Activated CD4-positive, alpha-beta T cell treated with anti-CD3 and anti-CD28 coated beads for 1 hour (primary cell): ENCODE results near the gene RAPGEF3.

Experiments used
- DNase-seq: peaks from one replicate; pipeline ENCODE4 v3.0.0-alpha.2; 2020

RAPGEF3 gene

GRCh38 chr12:47755655-47756562 lies 2.8 kb downstream of the RAPGEF3 start:
- DNase-seq, result no peak

DNA sequence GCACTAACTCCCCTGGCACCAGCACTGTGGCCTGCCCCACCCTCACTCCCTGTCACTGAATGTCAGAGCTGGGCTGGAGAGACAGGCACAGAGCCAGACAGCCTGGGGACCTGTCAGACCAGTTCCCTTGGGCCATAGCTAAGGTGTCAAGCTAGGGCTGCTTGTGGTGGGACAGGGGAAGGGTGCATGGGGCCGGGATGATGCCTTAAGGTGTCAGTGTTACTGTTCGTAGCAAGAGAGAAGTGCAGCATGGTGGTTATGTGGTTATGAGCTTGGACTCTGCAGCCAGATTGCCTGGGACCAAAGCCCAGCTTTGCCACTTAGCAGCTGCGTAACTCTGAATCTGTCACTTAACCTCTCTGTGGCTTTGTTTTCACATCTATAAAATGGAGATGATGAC lies 3.8 kb downstream of the RAPGEF3 start:
- no peak for DNase-seq

GRCh38 chr12:47754126-47754525 lies 4.6 kb downstream of the RAPGEF3 start:
- DNase-seq, result no peak

DNA sequence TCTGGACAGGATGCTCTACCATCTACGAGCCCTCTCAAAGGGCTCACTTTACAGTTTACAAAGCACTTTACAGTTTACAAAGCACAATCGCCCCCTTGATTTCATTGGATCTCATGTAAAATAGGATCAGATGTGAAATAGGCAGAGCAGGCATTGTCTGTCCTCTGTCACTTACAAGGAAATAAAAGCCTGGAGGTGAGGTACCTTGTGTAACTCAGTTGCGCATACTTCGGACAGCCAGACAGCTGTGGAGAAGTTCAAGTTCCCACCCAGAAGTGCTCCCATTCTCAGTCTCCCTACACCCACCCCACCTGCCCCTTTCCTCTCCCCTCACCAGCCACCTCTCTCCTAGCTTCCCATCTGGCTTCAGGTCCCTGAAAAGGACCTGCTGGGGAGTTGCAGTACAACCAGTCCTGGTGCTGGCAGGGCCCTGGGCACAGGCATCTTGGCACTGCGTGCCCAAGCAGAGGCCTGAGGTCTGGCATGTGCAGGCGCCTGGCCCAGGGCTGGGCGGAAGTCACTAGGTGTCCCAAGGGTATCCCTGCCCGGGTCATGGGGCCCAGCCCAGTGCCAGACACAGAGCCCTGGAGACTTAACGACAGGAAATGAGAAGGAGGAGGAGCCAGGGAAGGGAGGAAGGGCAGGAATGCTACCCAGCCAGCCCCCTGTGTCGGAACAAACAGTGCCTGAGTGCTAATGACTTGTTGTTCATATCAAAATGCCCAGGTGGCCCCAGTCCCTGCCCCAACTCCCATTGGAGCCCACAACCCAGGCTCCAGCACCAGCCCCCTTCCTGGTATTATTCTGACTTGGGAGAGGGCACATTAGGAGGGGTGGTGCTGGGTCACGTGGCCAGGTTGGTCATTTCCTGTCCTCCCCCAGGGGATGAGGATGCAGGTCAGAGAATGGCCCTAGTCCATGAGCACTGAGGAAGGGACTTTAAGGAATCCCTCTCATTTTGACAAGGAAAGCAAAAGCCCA lies 5.4 kb downstream of the RAPGEF3 start:
- no peak for DNase-seq

- no peak for DNase-seq
These were observed 6.1 kb downstream of the RAPGEF3 start for GRCh38 chr12:47752552-47752951.

GRCh38 chr12:47752121-47752520 lies 6.6 kb downstream of the RAPGEF3 start:
- no peak for DNase-seq

- no peak for DNase-seq
These were observed 7.1 kb downstream of the RAPGEF3 start for GRCh38 chr12:47751561-47751960.

DNA sequence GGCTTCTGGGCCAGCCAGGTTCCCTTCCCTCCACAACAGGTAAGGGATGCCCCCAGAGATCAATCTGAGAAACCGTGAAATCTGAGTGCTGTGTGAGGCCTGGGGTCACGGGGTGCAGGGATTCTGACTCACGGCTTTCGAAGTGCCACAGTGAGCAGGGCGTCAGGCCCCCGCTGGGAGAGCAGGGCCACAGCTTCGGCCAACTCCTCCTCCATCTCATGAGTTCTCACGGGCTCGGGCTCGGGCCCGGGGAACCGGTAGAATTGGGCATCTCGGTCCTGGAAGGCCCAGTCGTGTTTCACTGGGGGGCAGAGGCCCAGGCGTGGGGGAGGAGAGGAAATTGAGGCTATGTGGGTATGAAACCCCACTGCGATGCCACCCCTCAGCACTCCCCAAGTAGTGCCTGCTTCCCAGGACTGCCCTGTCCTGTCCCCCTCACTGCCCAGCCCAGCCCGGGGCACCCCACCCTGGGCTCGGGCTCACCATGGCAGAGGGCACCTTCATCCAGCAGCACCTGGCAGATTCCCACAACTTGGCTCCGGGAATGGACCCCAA lies 7.7 kb downstream of the RAPGEF3 start:
- no peak for DNase-seq

DNA sequence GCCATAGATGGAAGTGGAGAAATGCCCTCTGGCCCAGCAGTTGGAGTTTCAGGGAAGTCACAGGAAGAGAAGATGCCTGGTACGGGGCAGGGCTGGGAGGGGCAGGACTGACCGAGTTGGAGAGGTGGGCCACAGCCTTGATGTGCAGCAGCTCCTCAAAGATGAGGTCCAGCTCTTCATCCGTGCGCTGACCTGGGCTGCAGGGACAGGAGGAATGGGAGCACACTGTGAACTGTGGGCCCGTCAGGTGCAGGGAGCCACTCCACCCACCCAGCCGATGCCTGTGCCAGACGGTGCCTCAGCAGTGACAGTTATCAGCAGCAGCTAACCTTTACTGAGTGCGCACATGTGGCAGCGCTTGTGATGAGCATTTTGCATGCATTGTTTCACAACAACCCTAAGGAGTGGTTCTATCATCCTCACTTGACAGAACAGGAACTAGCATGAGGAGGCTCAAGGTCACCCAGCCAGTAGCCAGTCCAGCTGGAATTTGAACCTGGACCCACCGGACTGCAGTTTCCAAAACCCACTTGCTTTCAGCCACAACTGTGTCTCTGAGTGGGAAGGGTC lies 8.4 kb downstream of the RAPGEF3 start:
- no peak for DNase-seq

- no peak for DNase-seq
These were observed 9.8 kb downstream of the RAPGEF3 start for GRCh38 chr12:47748899-47749298.

GRCh38 chr12:47748507-47748828 lies 10.2 kb downstream of the RAPGEF3 start:
- no peak for DNase-seq

DNA sequence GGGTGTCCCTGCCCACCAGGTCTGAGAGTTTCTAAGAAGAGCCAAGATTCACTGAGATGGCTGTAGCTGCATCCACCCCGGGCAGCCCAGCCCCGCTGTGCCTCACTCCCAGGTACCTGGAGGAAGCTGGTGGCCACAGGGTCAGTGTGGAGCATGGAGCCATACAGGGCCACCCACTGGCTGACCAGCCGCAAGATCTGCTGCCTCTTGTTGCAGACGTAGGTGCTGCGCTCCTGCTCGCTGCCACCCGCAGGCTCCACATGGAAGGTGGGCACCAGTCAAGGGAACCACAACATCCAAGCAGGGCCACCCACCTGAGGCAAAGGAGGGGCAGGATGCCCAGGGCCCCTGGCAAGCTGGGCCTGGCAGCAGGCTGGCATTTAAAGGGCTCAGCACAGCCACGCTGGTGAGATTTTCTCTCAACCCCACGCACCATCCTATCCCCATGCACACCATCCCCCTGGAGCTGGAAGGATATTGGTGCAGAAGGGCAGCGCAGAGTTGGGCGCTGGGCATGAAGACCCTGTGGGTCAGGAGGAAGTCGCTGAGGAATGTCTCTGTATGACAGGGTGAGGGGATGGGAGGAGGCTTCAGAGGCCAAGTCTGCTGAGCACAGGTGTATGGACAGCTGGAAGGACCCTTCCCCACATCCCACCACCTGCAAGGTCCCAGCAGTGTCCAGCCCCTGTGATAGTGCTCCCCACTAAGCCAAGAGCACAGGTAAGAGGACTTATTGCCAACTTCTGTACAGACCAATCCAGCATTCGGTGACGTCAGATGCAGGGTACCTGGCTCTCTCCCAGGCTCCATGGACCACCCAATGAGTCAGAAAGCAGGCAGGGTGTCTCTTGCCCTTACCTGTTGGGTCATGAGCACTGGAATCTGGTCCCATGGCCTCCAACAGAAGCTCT lies 10.8 kb downstream of the RAPGEF3 start:
- no peak for DNase-seq

GRCh38 chr12:47747126-47747525 lies 11.6 kb downstream of the RAPGEF3 start:
- no peak for DNase-seq

DNA sequence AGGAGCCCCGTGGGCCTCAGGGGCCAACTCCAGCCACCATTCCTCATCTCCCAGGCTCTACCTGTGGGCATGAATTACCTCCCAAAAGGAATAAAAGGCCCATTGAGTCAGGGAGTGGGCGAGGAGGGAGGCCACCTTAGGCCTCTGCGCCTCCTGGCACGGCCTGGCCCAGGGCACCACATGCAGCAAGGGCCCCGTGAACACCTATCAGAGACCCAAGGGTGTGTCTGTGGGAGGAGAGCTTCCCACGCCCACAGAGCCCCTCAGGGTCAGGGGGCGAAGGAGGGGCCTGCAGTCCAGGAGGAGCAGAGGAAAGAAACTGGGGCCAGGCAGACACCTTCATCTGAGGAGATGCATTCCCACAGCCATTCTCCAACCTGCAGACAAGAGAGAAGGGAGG lies 12.2 kb downstream of the RAPGEF3 start:
- no peak for DNase-seq

GRCh38 chr12:47746073-47746472 lies 12.6 kb downstream of the RAPGEF3 start:
- no peak for DNase-seq

- DNase-seq, result no peak
These were observed 13.1 kb downstream of the RAPGEF3 start for GRCh38 chr12:47745485-47746041.

DNA sequence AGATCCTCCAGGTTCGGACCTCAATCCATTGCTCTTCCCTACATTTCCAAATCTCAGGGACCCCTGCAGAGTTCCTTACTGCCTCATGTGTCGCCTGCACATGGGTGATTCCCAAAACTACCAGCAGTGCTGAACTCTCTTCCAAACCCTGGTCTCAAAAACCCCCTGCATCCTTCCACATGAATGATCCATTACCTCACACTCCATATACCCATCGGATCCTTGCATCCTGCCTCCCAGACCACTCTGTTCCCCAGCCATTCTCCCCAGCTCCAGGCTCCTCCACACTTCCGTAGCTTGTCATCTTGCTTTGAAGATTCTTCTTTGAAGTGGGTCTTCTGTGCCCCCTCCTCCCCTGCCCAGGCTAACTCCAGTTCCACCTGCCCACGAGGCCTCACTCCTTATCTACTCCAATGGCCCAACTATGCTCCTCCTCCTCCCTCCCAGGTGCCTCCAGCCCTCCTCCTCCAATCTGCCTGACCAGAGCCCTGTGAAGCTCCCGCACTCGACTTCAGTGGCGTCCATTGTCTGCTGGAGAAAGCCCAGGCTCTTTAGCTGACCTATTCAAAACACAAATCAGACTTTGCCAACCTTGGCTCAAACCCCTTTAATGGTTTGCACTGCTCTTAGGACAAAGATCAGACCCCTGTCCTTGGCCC lies 13.8 kb downstream of the RAPGEF3 start:
- DNase-seq, result no peak

DNA sequence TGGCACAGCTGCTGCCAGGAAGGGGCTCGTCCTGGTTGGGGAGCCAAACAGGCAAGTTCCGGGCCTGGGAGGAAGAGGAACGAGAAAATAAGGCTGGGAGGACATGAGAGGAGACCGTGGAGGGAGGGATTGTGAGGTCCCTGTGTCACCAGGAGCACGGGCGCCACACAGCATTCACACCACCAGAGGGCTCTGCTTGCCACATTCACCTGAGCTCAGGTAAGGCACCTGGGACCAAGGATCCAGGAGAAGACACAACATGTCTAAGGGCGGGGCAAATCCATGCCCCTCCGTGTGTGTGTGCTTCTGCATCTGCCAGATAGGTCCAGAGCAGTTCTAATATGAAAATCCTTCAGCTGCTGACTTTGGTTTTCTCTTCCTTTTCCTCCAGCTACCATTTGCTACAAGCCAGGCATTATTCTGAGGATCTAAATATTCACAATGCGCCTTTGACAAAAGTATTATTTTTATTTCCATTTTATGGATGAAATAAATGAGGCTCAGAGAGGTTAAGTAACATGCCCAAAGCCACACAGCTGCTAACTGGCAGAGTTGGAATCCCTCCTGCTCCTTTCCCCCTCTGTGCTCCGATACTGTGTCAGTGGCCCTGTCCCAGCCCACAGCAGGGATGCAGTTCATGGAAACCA lies 14.6 kb downstream of the RAPGEF3 start:
- peak; percentile 47 for DNase-seq

GRCh38 chr12:47743311-47743860 lies 15.3 kb downstream of the RAPGEF3 start:
- no peak for DNase-seq

DNA sequence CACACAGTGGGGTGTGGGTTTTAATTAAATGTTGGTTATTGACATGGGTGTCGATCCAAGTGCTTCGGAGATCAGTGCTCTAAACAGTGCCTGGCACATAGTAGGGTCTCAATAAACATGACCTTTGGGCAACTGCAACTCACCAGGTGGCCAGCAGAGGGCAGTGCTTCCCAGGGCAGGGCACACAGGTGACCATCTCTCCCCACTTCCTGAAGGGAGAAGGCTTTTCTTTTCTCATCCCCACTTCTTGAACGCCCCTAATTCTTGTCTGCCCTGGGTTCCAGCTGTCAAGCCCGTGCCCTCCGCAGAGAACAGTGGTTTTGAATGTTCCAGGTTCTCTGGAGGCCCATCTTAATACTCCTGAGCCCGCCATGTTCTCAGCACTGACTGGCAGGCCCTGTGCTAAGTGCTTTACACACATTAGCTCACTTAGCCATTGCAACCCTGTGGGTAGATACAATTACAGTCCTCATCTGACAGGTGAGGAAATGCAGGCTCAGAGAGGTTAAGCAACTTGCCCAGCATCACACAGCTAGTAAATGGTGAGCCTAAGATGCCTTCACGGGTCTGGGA lies 16.3 kb downstream of the RAPGEF3 start:
- peak; percentile 58 for DNase-seq
